ENCODE measurements around the gene CGB2. TPM values are rescaled to one million over a fixed set of nuclear protein-coding genes. Genes with fewer than 3 reads are reported as not detected.

CGB2 gene
- polyA plus RNA-seq, 1 donor from 2014 or later = not detected

GRCh38 chr19:48989701-48990291, 41.9 kb upstream of the CGB2 start:
- Histone ChIP-seq H3K4me3 (ENCODE audit: low read length) (no peak overlapping the region), H3K4me2 (ENCODE audit: low read length) (no peak overlapping the region), H3F3A (ENCODE audit: insufficient read depth, low read length, poor library complexity, severe bottlenecking) (peaks cover 4% of the 10 kb centered on the region), H3K9me3 (ENCODE audit: low read length) (no peaks in the 10 kb centered on the region), H4K20me1 (ENCODE audit: insufficient read depth) (no peaks in the 10 kb centered on the region), H3K36me3 (ENCODE audit: insufficient read depth, low read length) (no peaks in the 10 kb centered on the region), H3K9me2 (ENCODE audit: insufficient read depth, low read length) (no peaks in the 10 kb centered on the region), H3K9ac (ENCODE audit: low read length) (no peak overlapping the region), H3K79me2 (replicated peaks; ENCODE audit: insufficient read depth, low read length) (peaks cover 13% of the 10 kb centered on the region), H3K27me3 (ENCODE audit: insufficient read depth, low read depth, low read length) (no peaks in the 10 kb centered on the region), H3K27ac (ENCODE audit: low read length) (no peak overlapping the region), H2AFZ (ENCODE audit: low read depth, low read length) (no peak overlapping the region)
- TF ChIP-seq, protein P1, sequence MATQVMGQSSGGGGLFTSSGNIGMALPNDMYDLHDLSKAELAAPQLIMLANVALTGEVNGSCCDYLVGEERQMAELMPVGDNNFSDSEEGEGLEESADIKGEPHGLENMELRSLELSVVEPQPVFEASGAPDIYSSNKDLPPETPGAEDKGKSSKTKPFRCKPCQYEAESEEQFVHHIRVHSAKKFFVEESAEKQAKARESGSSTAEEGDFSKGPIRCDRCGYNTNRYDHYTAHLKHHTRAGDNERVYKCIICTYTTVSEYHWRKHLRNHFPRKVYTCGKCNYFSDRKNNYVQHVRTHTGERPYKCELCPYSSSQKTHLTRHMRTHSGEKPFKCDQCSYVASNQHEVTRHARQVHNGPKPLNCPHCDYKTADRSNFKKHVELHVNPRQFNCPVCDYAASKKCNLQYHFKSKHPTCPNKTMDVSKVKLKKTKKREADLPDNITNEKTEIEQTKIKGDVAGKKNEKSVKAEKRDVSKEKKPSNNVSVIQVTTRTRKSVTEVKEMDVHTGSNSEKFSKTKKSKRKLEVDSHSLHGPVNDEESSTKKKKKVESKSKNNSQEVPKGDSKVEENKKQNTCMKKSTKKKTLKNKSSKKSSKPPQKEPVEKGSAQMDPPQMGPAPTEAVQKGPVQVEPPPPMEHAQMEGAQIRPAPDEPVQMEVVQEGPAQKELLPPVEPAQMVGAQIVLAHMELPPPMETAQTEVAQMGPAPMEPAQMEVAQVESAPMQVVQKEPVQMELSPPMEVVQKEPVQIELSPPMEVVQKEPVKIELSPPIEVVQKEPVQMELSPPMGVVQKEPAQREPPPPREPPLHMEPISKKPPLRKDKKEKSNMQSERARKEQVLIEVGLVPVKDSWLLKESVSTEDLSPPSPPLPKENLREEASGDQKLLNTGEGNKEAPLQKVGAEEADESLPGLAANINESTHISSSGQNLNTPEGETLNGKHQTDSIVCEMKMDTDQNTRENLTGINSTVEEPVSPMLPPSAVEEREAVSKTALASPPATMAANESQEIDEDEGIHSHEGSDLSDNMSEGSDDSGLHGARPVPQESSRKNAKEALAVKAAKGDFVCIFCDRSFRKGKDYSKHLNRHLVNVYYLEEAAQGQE (IDR thresholded peaks at IDR 0.05; ENCODE audit: borderline replicate concordance) = no peak
- no peak for TF ChIP-seq RAD21 (conservative IDR thresholded peaks at IDR 0.05)
- TF ChIP-seq EP300 (conservative IDR thresholded peaks at IDR 0.05; ENCODE audit: poor library complexity, severe bottlenecking) = no peak
- no peak for TF ChIP-seq SMC3 (conservative IDR thresholded peaks at IDR 0.05; ENCODE audit: poor library complexity)
- no peak for TF ChIP-seq EZH2 (IDR thresholded peaks at IDR 0.05; ENCODE audit: borderline replicate concordance, insufficient read depth, low read length, poor library complexity, severe bottlenecking)
- TF ChIP-seq MXI1 (conservative IDR thresholded peaks at IDR 0.05; ENCODE audit: poor library complexity, severe bottlenecking) = no peak
- TF ChIP-seq POLR2AphosphoS5 (IDR thresholded peaks at IDR 0.05) = no peak
- TF ChIP-seq TAF1 (IDR thresholded peaks at IDR 0.05; ENCODE audit: low read depth) = no peak
- no peak for TF ChIP-seq CTCF (IDR thresholded peaks at IDR 0.05; ENCODE audit: poor library complexity, severe bottlenecking)

GRCh38 chr19:48990400-48990799, 41.3 kb upstream of the CGB2 start:
- Histone ChIP-seq H4K20me1 (ENCODE audit: insufficient read depth) (no peaks in the 10 kb centered on the region), H3F3A (ENCODE audit: insufficient read depth, low read length, poor library complexity, severe bottlenecking) (peaks cover 4% of the 10 kb centered on the region), H3K9ac (ENCODE audit: low read length) (no peak overlapping the region), H3K4me3 (ENCODE audit: low read length) (no peak overlapping the region), H3K36me3 (ENCODE audit: insufficient read depth, low read length) (no peaks in the 10 kb centered on the region), H3K79me2 (replicated peaks; ENCODE audit: insufficient read depth, low read length) (peaks cover 17% of the 10 kb centered on the region), H3K9me2 (ENCODE audit: insufficient read depth, low read length) (no peaks in the 10 kb centered on the region), H3K9me3 (ENCODE audit: low read length) (no peaks in the 10 kb centered on the region), H3K27me3 (ENCODE audit: insufficient read depth, low read depth, low read length) (no peaks in the 10 kb centered on the region), H3K4me2 (ENCODE audit: low read length) (no peak overlapping the region), H2AFZ (ENCODE audit: low read depth, low read length) (no peak overlapping the region), H3K27ac (ENCODE audit: low read length) (no peak overlapping the region)
- TF ChIP-seq RAD21 (conservative IDR thresholded peaks at IDR 0.05) (no peak), TAF1 (IDR thresholded peaks at IDR 0.05; ENCODE audit: low read depth) (no peak), EZH2 (IDR thresholded peaks at IDR 0.05; ENCODE audit: borderline replicate concordance, insufficient read depth, low read length, poor library complexity, severe bottlenecking) (no peak), SMC3 (conservative IDR thresholded peaks at IDR 0.05; ENCODE audit: poor library complexity) (no peak), MXI1 (conservative IDR thresholded peaks at IDR 0.05; ENCODE audit: poor library complexity, severe bottlenecking) (no peak)
- TF ChIP-seq, protein P1 (IDR thresholded peaks at IDR 0.05; ENCODE audit: borderline replicate concordance) = no peak
